NCI-H146 treated with DMSO at 0.1 percent for 48 hours (cell line): Measurements from ENCODE around the gene DAB2IP.

ENCODE experiments used
- DNase-seq: peaks from one replicate; lab custom pipeline; 2025; ENCODE audit not compliant: unreplicated experiment; lab: John Stamatoyannopoulos, UW

The DAB2IP gene

DNA sequence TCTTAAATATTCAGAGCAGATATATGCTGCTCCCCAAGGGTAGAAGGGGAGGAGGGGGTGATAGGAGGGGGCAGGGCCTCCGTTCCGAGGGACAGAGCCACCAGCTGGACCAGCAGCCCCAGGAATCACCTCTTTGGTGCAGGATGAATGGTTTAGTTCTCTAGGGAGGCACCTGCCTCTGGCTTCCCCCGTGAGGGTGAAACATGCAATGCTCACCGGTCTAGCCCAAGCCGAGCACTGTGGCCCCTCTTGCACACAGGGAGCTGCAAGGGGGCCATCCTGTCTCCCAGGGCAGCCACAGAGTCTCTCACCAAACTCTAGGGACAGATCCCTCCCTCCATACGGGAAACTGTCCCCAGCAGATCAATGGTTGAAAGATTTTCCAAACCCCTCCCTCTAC, 163.7 kb downstream of the DAB2IP start:
- DNase-seq: no peak

DNA sequence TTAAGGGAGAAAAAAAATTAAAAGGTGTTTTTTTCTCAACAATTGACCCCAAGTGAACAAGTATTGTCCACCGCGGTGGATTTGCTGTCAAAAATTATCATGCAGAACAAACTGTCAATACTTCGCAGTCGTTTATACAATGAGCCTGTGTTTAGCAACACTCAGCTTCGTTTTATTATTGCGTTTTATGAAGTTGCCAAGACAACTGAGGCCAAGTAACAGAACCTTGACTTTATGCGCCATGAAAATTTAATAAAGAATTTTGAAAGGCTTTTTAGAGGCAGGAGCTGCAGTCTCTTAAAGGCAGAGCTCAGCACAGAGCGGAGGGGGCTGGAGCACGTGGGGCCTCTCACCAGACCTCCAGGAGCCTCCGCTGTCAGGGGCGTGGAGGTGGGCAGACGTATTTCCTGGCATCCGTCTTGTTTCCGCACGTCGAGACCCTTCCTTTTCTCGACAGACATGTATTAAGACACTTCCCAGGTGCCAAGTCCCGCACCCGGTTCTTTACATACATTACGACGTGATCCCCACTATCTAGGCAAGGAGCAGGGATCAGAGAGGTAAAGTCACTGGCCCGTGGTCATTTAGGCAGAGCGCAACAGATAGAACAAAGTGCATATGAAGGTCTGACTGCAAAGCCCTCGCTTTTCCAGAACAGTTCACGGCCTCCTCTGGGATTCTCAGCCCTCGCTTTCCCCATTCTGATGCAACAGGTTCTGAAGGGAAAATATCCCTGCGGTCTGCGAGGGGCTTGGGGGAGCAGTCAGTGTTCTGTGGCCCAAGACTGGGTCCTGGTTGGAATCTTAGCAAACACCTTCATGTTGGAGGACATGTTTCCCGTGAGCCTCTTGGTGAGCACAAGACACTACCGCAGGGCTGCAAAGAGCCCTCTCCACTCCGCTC, 164.4 kb downstream of the DAB2IP start:
- DNase-seq: no peak

- no peak for DNase-seq
Measured at GRCh38 chr9:121816449-121816817, 165.0 kb downstream of the DAB2IP start.

GRCh38 chr9:121816845-121817450, 165.5 kb downstream of the DAB2IP start:
- DNase-seq: no peak

GRCh38 chr9:121817476-121817875, 166.0 kb downstream of the DAB2IP start:
- no peak for DNase-seq

DNA sequence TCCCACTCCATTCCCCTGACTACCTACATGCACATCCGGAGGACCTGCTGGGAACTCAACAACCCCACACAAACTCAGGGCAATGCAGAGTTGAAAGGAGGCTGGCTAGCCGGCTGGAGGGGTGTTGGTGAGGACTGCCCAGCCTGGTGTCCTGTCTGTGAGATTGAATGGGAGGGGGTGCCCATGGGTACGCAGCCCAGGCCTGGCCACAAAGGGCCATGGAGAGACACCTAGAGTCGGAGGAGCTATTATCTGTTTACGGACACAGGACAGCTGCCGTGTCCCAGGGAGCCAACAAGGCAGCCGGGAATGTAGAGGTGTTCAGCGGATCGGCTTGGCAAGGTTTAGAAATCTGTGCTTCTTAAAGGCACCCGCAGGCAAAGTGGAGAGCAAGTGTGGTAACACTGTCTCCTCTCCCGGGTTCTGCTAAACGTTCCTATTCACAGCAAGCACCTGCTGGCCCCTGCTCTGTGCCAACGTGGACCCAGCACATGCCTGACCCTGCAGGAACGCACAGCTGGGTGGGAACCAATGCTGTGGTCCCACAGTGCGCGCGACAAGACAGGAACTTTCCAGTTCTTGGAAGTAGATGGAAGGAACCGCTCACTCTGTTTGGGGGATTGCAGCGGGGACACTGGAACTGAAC, 166.7 kb downstream of the DAB2IP start:
- no peak for DNase-seq

DNA sequence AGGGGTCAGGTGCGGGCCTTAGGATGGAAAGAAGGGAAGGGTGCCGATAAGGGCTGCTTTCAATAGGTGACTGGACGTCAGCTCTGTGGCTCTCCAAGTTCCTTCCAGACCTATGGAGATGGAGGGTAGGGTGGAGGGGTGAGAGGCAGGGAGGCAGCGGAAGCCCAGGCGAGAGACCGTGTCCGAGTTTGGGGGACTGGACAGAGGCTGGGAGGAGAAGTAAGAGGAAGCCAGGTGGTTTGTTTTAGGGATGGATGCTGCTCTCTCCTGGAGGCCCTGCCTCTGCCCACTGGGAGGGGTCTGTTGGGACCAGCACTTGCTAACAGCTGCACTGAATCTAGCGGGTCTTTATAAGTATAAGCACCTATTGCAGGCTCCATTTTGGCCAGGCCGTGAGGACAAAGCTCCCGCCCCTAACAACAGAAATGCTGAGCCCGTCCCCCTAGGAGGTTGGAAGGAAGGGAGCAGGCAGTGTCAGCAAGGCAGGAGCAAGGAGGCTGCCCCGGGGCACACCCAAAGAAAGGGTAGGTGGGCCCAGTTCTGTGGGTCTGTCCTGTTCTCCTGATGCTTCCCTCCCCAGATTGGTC, 167.5 kb downstream of the DAB2IP start:
- no peak for DNase-seq

DNA sequence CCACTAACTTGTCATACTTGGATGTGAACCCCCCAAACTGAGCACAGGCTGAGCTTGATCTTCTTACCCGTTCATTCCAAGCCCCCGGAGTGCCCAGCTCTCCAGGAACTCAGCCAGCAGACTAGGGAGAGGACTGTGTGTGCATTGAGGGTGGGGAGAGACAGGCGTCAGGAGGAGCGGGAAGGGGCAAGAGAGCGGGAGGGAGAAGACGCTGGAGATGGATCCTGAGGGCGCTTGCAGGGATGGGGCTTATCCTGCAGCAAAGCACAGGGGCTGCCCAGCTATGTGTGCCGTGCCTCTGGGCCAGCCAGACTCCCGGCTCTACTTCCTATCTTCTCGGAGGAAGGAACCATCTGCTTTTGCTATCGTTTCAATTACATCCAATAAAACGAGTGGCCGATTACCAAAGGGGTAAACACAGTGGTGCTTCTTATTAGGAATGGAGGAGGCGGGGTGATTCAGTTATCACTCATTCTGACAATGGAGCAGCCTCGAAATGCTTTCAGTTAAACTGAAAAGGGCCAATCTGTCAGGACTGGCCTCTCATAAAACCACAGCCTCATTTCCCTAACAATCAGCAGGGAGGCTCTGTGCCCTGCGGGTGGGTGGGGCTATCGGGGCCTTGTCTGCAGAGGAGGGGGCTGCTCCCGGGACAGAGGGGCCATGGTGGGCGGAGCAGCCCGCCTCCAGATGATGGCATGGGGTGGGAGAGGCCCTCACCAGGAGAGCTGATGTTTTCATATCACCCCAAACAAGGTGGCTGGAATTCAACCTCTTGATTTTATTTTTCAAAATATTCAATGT, 168.2 kb downstream of the DAB2IP start:
- peak; percentile 9 for DNase-seq

DNA sequence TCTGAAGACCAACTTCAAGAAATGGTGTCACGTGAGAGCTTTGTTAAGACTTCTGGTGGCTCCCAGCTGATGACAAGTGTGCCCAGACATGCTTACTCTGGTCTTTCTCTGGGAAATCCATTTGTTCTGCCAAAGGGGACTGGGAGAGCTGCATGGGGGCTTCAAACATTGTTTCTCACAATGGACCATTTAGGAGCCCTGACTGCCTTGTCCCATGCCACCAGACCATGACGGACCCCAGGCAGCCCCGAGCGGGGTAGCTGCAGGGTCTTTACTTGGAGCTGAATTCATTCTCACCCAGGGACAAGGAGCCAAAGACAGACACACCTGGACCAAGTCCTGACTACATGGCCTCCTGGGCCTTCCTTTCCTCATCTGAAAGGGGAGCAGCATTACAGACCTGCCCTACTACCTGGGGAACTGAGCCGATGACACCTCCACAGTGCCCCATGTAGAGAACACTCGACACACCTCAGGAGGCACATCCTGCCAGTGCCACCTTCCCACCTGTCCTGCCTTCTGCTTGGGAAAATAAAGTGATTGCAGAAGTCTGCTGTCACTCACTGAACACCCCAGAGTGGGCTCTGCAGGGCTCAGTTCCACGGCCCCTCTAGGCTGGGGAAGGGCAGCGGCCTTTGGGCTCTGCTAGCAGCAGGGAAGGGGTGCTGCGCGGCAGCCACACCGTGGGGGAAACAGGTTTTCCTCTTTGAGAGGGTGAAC, 169.0 kb downstream of the DAB2IP start:
- DNase-seq: no peak

GRCh38 chr9:121821326-121821725, 169.9 kb downstream of the DAB2IP start:
- no peak for DNase-seq

GRCh38 chr9:121822093-121823085, 171.0 kb downstream of the DAB2IP start:
- peak; percentile 42 for DNase-seq

DNA sequence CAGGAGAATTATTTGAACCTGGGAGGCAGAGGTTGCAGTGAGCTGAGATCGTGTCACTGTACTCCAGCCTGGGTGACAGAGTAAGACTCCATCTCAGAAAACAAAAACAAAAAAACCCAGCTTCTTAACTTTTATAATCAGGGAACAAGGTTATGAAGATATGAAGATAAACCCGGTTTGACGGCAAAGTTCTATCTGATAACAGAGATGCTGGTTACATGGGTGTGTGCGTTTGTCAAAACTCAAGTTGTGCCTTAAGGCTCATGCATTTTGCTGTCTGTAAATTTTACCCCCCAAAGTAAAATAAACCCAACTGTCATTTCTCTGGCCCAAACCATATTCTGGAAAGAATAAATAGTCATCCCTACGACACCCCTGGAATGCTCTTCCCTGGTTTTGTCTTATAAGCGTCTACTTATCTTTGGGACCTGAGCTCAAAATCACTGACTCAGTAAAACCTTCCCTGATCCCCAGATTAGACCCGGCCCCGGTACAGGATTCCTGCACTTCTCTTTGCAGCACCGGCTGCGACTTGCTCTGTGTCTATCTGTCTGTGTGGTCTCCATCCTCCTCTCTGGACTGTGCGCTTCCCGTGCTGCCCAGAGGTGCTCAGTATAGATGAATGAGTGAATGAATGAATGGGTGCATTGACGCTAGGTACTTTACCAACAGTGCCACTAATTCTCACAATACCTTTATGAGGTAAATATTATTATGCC, 172.2 kb downstream of the DAB2IP start:
- DNase-seq: no peak

- no peak for DNase-seq
Measured at GRCh38 chr9:121824651-121825030, 173.2 kb downstream of the DAB2IP start.

GRCh38 chr9:121825031-121825691, 173.7 kb downstream of the DAB2IP start:
- DNase-seq: no peak

DNA sequence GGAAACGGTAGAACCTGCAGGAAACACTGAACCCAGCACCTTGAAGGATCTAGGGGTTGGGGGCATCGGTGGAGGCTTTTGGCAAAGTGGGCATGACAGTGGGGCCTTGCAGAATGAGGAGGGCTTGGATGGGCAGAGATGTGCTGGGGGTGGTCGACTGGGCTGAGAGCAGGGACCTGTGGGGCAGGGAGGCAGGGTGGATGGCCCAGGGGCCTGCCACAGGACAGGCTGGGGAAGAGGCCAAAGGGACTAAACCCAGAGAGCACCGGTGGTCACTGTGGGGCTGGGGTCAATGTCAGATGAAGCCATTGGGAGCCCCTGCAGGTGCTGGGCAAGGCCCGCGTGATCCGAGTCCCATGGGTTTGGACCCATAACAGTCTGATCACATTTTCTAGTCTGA, 175.3 kb downstream of the DAB2IP start:
- no peak for DNase-seq

GRCh38 chr9:121827251-121827967, 176.0 kb downstream of the DAB2IP start:
- no peak for DNase-seq

DNA sequence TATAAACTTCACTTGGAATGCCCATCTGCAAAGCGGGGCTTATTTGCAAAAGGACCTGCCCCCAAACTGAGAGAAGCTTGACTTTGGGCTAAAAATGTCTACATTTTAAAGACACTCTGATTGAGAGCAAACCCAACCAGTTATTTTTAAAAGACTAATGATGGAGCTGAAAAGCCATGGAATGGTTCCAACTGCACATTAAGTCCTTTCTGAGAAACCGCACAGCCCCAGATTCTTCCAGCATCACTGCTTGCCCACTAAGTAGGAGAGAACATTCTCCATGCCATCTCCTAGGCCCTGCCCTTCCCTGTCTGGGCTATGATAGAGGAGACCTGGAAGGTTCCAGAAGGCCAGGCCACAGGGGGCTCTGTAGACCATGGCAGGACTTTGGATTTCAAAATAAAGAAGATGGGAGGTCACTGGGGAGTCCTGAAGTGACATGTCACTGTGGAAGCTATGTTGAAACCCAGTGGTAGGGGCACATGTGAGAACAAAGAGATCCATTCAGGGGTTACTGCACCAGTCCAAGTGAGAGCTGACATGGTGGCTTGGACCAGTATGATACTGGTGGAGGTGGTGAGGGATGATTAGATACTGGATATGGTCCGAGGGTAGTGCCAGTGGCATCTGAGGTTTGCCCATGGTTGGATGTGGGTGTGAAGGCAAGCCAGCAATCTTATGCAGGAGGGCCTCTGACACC, 179.2 kb downstream of the DAB2IP start:
- DNase-seq: no peak
